Coronary artery (tissue), 2 donors: Measurements from ENCODE around the gene IL9.

Experiments
- DNase-seq: peaks from one replicate; pipeline ENCODE4 v3.0.0-alpha.2; 2017; ENCODE audit warnings: low spot score
- H3K27ac ChIP-seq, 2 donors: fragments of 200-600 bp; sonication (generic); one replicate each; pipeline ENCODE4 v1.5.1; 2016 to 2019
- H3K4me3 ChIP-seq: fragments of 200-600 bp; sonication (generic); 2 replicates; pipeline ENCODE4 v1.5.1; 2016; ENCODE audit warnings: mild to moderate bottlenecking, moderate library complexity
- TF ChIP-seq, protein P1 (sequence below): fragments of 200-600 bp; sonication (generic); IDR thresholded peaks from one replicate; pipeline ENCODE4 v1.5.1; 2019; ENCODE audit warnings: antibody characterized with exemption

Gene IL9

DNA sequence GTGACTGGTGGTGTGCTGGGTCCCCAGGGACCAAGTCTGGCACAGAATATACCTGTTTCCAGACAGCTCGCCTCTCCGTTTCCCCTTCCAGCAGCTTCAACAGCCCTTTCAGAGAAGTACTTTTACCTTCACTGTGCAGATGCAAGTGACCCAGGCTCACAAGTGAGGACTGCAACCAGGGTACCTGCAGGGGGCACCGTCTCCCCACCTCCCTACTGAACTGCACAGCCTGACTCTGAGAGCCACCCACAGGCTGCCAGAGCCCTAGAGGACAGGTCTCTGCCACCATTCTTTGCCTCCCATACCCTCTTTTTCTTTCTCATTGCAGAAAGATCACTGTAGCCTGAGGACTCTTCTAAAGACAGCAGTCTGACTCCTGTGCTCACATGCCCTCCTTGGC lies 15.4 kb downstream of the IL9 start:
- no peak for DNase-seq
- H3K27ac ChIP-seq, result no peak overlapping the region
- no peak overlapping the region for H3K4me3 ChIP-seq
- TF ChIP-seq, protein P1, sequence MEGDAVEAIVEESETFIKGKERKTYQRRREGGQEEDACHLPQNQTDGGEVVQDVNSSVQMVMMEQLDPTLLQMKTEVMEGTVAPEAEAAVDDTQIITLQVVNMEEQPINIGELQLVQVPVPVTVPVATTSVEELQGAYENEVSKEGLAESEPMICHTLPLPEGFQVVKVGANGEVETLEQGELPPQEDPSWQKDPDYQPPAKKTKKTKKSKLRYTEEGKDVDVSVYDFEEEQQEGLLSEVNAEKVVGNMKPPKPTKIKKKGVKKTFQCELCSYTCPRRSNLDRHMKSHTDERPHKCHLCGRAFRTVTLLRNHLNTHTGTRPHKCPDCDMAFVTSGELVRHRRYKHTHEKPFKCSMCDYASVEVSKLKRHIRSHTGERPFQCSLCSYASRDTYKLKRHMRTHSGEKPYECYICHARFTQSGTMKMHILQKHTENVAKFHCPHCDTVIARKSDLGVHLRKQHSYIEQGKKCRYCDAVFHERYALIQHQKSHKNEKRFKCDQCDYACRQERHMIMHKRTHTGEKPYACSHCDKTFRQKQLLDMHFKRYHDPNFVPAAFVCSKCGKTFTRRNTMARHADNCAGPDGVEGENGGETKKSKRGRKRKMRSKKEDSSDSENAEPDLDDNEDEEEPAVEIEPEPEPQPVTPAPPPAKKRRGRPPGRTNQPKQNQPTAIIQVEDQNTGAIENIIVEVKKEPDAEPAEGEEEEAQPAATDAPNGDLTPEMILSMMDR, result no peak

GRCh38 chr5:135879591-135879990 lies 16.1 kb downstream of the IL9 start:
- H3K4me3 ChIP-seq, result no peak overlapping the region
- no peak for DNase-seq
- TF ChIP-seq, protein P1, result no peak
- no peak overlapping the region for H3K27ac ChIP-seq

- no peak for DNase-seq
- TF ChIP-seq, protein P1, result no peak
- Histone ChIP-seq H3K27ac (no peak overlapping the region), H3K4me3 (no peak overlapping the region)
Measured at GRCh38 chr5:135878156-135878620, 17.5 kb downstream of the IL9 start.

- DNase-seq, result no peak
- Histone ChIP-seq H3K27ac (no peak overlapping the region), H3K4me3 (no peak overlapping the region)
- TF ChIP-seq, protein P1, result no peak
Measured at GRCh38 chr5:135877570-135878155, 18.0 kb downstream of the IL9 start.

- H3K27ac ChIP-seq, result no peak overlapping the region
- TF ChIP-seq, protein P1, result no peak
- no peak overlapping the region for H3K4me3 ChIP-seq
- DNase-seq, result no peak
Measured at GRCh38 chr5:135876146-135876545, 19.5 kb downstream of the IL9 start.

DNA sequence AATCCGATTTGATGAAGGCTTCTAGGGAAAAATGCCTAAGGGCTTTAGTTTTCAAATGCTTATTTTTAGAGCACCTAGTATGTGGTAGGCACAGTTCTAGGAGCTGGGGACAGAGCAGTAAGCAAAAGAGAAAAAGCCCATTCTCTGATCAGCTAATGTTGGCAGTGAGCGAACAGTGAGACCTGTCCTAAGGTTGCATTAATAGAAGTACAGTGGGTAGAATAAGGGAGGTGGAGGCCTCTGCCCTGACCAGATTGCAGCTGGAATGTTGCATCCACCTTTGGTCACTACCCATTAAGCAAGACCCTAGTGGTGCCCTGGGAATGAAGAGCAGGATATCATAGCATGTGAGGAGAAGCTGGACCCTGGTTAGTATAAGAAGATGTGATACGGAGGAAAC lies 20.1 kb downstream of the IL9 start:
- no peak overlapping the region for H3K27ac ChIP-seq
- no peak overlapping the region for H3K4me3 ChIP-seq
- TF ChIP-seq, protein P1, result no peak
- no peak for DNase-seq

- DNase-seq, result no peak
- H3K27ac ChIP-seq, result no peak overlapping the region
- H3K4me3 ChIP-seq, result no peak overlapping the region
- TF ChIP-seq, protein P1, result no peak
Measured at GRCh38 chr5:135874461-135874860, 21.2 kb downstream of the IL9 start.
